ENCODE measurements around the gene RGMB. TPM values are rescaled to one million over a fixed set of nuclear protein-coding genes. Genes with fewer than 3 reads are reported as not detected.
A peak's percentile ranks its signal among the peaks of the same experiment; 100 is the strongest.
"Not testable (repeated sequence)": the region's sequence is repeated elsewhere in the genome, so short reads cannot be mapped to it uniquely, and the experiment has no call there.

RGMB gene
- total RNA-seq, 1 donor from 2014 or later: 24.4 TPM

DNA sequence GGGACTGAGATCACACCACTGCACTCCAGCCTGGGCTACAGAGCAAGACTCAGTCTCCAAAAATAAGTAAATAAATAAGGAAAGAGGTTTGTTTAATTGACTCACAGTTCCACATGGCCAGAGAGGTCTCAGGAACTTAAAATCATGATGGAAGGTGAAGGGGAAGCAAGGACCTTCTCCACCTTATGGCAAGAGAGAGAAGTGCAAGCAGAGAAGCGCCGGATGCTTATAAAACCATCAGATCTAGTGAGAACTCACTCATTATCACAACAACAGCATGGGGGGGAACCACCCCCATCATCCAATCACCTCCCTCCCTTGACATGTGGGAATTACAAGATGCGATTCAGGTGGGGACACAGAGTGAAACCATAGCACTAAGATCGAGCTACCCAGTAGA, 22.8 kb upstream of the RGMB start:
- Mint-ChIP-seq H3K27ac (no peak overlapping the region), H3K9me3 (ENCODE audit: low read depth) (peaks cover 4% of the 10 kb centered on the region), H3K4me1 (ENCODE audit: low read depth) (peaks cover 9% of the 10 kb centered on the region), H3K4me3 (ENCODE audit: low read depth) (no peak overlapping the region), H3K36me3 (ENCODE audit: insufficient read depth) (no peaks in the 10 kb centered on the region), H3K27me3 (peaks cover 8% of the 10 kb centered on the region)
- peak; percentile 53 for TF ChIP-seq CTCF (IDR thresholded peaks at IDR 0.05; ENCODE audit: unreplicated experiment)
- DNase-seq (ENCODE audit: low spot score, unreplicated experiment): no peak

DNA sequence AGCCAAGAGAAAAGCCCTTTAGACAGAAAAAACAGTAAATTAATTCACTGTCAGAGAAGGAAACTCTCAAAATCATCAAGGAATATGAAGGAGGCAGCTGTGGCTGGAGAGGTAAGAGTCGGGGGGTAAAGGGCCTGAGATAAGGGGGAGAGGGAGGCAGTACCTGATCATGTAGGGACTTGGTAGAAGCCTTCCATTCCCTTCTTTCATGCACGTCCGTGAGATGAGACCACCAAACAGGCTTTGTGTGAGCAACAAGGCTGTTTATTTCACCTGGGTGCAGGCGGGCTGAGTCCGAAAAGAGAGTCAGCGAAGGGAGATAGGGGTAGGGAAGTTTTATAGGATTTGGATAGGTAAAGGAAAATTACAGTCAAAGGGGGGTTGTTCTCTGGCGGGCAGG, 21.1 kb upstream of the RGMB start:
- H3K27ac Mint-ChIP-seq; H3K36me3 Mint-ChIP-seq (ENCODE audit: insufficient read depth); H3K4me1 Mint-ChIP-seq (ENCODE audit: low read depth); H3K4me3 Mint-ChIP-seq (ENCODE audit: low read depth); H3K9me3 Mint-ChIP-seq (ENCODE audit: low read depth); DNase-seq (ENCODE audit: low spot score, unreplicated experiment); H3K27me3 Mint-ChIP-seq: not testable (repeated sequence)

- H3K36me3 Mint-ChIP-seq (ENCODE audit: insufficient read depth); H3K4me3 Mint-ChIP-seq (ENCODE audit: low read depth); H3K27me3 Mint-ChIP-seq; H3K4me1 Mint-ChIP-seq (ENCODE audit: low read depth); H3K27ac Mint-ChIP-seq; DNase-seq (ENCODE audit: low spot score, unreplicated experiment): not testable (repeated sequence)
- H3K9me3 Mint-ChIP-seq (ENCODE audit: low read depth): peaks cover 11% of the 10 kb centered on the region
These were observed 20.7 kb upstream of the RGMB start for GRCh38 chr5:98752801-98753200.

- H3K9me3 Mint-ChIP-seq (ENCODE audit: low read depth): peaks cover 11% of the 10 kb centered on the region
- no peak for TF ChIP-seq CTCF (IDR thresholded peaks at IDR 0.05; ENCODE audit: unreplicated experiment)
- no peak for DNase-seq (ENCODE audit: low spot score, unreplicated experiment)
- peaks cover 9% of the 10 kb centered on the region for H3K4me1 Mint-ChIP-seq (ENCODE audit: low read depth)
- H3K4me3 Mint-ChIP-seq (ENCODE audit: low read depth): no peak overlapping the region
- peaks cover 8% of the 10 kb centered on the region for H3K27me3 Mint-ChIP-seq
- no peaks in the 10 kb centered on the region for H3K36me3 Mint-ChIP-seq (ENCODE audit: insufficient read depth)
- no peak overlapping the region for H3K27ac Mint-ChIP-seq
These were observed 20.0 kb upstream of the RGMB start for GRCh38 chr5:98753507-98753906.

DNA sequence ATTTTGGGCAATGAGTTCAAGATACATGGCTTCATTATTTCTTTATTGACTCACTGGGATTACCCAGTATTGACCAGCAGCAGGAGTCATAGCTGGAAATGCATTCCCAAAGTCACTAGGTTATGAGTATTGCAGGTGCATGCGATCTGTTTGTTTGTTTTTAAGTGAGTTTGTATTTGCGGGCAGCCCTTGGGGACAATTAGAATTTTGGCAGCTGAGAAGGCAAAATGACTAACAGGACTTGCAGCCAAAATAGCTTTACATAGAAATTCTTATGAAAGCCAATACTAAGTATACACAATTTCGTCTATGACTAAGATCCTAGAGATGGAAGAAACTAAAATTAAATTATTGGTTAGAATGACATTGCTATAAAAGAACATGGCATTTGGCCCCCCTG, 18.1 kb upstream of the RGMB start:
- H3K4me1 Mint-ChIP-seq (ENCODE audit: low read depth): peaks cover 9% of the 10 kb centered on the region
- no peak for TF ChIP-seq CTCF (IDR thresholded peaks at IDR 0.05; ENCODE audit: unreplicated experiment)
- H3K27ac Mint-ChIP-seq: no peak overlapping the region
- no peak overlapping the region for H3K4me3 Mint-ChIP-seq (ENCODE audit: low read depth)
- H3K36me3 Mint-ChIP-seq (ENCODE audit: insufficient read depth): no peaks in the 10 kb centered on the region
- peaks cover 8% of the 10 kb centered on the region for H3K27me3 Mint-ChIP-seq
- H3K9me3 Mint-ChIP-seq (ENCODE audit: low read depth): peaks cover 11% of the 10 kb centered on the region
- DNase-seq (ENCODE audit: low spot score, unreplicated experiment): no peak

DNA sequence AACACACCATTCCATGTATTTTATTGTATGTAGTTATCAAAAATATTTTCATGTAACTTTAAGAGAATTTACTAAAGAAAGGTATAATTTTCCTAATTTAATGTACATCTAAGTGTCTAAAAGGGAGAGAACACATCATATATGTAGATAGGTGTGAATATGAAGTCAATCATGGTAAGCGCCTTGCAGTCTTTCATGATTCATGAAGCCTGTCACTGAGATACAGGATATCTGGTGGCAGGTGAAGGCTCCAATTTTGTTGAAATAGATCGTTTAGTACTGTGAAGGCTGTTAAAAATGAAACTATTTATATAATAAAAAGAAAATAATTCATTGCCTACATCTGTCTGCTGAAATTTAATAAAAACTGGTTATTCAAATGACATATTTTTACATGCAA, 15.5 kb upstream of the RGMB start:
- Mint-ChIP-seq H3K27ac (no peak overlapping the region), H3K4me1 (ENCODE audit: low read depth) (peaks cover 3% of the 10 kb centered on the region), H3K4me3 (ENCODE audit: low read depth) (no peak overlapping the region), H3K36me3 (ENCODE audit: insufficient read depth) (no peaks in the 10 kb centered on the region), H3K9me3 (ENCODE audit: low read depth) (peaks cover 15% of the 10 kb centered on the region), H3K27me3 (no peaks in the 10 kb centered on the region)
- no peak for DNase-seq (ENCODE audit: low spot score, unreplicated experiment)
- TF ChIP-seq CTCF (IDR thresholded peaks at IDR 0.05; ENCODE audit: unreplicated experiment): no peak
